GM12801 (cell line): ENCODE results near the gene PPP2R2D.

Source experiments
- CTCF ChIP-seq: IDR thresholded peaks from one replicate; pipeline ENCODE4 v1.5.1; 2011; ENCODE audit warnings: control low read depth; ENCODE audit not compliant: insufficient read length; ENCODE audit errors: extremely low read depth

Gene PPP2R2D

GRCh38 chr10:132002004-132002403 lies 101.2 kb downstream of the PPP2R2D start:
- no peak for TF ChIP-seq CTCF

- TF ChIP-seq CTCF: no peak
Measured at GRCh38 chr10:132003282-132003924, 102.6 kb downstream of the PPP2R2D start.

- TF ChIP-seq CTCF: no peak
Measured at GRCh38 chr10:132004052-132004451, 103.2 kb downstream of the PPP2R2D start.

GRCh38 chr10:132005147-132005546 lies 104.3 kb downstream of the PPP2R2D start:
- no peak for TF ChIP-seq CTCF

GRCh38 chr10:132006966-132007365 lies 106.2 kb downstream of the PPP2R2D start:
- TF ChIP-seq CTCF: no peak

- no peak for TF ChIP-seq CTCF
Measured at GRCh38 chr10:132007681-132008080, 106.9 kb downstream of the PPP2R2D start.
